GM19438 (cell line): ENCODE results near the gene ESRRG.

ENCODE experiments used
- ATAC-seq: cut with Tn5 transposase; IDR thresholded peaks from one replicate; pipeline ENCODE4 v1.9.1; 2021; ENCODE audit warnings: low read depth; ENCODE audit not compliant: unreplicated experiment

The ESRRG gene

GRCh38 chr1:216587715-216588114 is 135.5 kb downstream of the ESRRG start:
- no peak for ATAC-seq

GRCh38 chr1:216582151-216582550 is 141.1 kb downstream of the ESRRG start:
- no peak for ATAC-seq

- ATAC-seq, result no peak
Observed at GRCh38 chr1:216580538-216581057, 142.6 kb downstream of the ESRRG start.

- no peak for ATAC-seq
Observed at GRCh38 chr1:216576234-216576937, 146.8 kb downstream of the ESRRG start.

DNA sequence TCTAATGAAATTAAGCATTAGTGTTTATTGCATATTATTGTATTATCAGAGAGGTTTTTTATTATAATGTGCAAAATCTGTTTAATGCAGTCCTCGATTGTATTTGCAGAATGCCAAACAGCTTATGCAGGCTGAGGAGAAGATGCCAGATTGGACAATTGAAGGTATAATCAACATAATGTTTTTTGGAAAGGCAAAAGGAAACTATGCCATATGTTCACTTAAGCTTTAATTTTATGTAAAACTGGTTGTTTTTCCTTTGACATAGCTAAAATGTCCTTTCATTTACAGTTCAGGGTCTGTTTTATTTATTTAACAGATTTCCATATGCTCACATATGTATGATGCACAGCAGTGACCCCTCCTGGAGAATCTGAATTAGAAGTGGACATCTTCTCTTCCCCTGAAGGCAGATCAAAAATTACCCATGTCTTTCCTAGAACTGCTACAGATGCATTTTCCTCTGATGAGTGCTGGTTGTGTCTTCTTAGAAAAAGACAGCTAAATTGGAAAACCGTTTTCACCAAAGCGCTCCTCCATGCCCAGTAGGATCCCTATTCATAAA is 156.5 kb downstream of the ESRRG start:
- no peak for ATAC-seq

- ATAC-seq, result no peak
Observed at GRCh38 chr1:216563087-216563486, 160.1 kb downstream of the ESRRG start.

DNA sequence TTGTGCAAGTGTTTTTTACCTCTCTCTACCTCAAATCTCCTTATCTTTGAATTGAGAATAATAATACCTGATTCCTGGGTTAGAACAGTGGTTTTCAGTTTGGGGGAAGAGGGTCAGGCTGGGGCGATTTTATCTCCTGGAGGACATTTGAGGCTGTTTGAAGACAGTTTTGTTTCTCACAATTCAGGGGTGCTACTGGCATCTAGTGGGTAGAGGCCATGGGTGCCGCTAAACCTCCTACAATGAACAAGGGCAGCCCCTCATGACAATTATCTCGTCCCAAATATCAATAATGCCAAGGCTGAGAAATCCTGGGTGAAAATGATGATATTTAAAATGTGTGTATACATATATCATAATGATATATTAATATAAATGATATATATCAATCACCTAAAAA is 160.8 kb downstream of the ESRRG start:
- no peak for ATAC-seq

- no peak for ATAC-seq
Observed at GRCh38 chr1:216560527-216560926, 162.7 kb downstream of the ESRRG start.

DNA sequence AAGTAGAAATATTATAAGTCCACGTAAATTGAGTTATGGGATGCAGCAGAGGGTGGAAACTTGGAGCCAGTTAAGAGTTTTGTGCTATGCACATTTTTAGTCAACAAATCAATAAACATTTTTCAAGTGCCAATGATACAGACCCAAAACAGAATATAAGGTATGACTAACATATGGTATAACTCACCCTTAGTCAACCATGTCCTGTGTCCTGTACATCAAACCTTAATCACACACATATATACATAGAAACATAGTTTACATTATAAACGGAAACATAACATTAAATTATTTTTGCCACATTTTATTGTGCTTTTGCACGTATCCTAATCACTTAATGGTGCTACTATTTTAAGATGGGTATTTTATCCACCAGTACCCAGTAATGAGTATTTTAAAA is 163.9 kb downstream of the ESRRG start:
- ATAC-seq, result no peak

DNA sequence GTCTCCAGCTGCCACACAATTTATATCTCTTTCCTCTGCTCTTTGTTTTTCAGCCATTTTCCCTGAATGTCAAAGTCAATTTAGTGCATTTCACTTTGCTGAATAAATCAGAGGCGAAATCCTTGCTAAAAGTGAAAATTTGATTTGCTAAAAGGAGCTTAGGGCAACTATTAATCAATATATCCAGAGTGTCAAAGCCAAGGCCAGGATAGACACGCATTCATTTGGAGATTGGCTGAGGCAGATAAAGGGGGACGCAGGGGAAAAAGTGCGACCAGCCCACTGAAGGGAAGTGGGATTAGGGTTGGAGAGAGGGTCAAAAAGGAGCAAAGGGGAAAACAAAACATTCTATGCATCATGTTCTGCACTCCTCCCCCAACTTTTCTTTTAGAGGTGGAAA is 167.6 kb downstream of the ESRRG start:
- ATAC-seq, result no peak

DNA sequence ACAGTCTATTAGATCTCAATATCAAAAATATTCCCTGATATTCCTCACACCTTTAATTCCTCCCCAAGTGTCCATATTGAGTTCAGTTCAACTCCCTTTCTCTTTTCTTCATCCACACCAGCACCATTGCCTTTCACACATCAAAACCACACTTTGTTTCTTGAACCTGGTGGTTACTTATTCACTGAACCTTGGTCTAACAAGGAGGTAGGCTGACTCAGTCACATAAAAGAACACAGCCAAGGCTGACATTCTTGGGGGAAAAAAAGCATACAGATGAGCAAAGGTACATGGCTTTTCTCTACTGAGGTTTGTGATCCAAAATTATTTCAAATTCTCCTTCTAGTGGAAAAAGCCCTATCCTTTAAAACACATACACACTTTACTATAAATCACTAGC is 168.3 kb downstream of the ESRRG start:
- ATAC-seq, result no peak

- no peak for ATAC-seq
Observed at GRCh38 chr1:216553766-216554165, 169.5 kb downstream of the ESRRG start.

- no peak for ATAC-seq
Observed at GRCh38 chr1:216553040-216553439, 170.2 kb downstream of the ESRRG start.

DNA sequence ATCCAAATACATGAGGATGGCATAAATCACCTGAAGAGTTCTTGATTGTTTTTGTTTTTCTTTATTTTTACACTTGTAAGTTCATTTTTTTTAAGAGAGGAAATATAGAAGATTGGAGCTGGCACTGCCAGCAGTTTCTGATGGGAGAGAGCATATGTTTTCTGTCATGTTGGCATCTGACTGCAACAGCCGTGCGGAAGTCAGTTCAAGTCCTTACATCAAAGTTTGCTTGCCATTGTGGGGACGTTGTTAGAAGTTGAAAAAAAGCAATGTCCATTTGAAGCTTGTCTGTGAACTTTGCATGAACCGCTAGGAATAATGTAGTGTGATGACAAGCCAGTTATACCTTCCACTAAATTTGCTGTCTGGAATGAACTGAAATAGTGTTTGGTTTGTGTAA is 173.4 kb downstream of the ESRRG start:
- ATAC-seq, result no peak

DNA sequence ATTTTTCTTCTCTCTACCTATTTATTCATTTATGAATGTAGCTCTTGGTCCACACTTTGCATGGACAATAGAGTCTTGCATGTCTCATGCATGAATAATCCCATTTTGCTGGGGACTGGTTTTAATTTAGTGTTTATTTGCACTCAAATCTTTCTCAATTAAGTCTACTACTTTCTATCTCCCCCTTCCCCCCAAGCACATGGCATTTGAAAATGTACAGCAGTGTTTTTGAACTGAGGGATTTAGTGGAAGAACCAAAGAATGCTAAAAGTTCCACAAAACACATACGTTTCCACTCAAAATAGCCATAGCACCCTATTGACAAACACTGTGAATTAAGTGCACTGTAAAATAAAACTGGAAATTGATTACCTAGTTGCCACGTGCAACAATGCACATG is 180.5 kb downstream of the ESRRG start:
- ATAC-seq, result no peak

DNA sequence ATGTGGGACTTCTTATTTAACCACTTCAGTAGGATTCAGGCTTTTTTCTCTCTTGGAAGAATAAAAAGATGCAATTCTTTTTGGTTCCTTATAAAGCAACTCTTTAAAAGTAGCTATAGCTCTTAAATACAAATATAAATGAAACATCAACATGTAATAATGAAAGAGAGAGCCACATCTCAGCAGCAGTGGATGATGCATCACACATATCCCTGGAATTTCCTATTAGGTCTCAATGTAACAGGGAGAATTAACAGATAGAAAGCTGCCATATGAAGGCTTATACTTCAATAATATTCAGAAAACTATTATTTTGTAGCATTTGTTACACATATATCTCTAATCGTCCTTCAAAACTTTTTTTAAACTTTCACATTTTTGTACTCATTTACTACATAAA is 181.0 kb downstream of the ESRRG start:
- no peak for ATAC-seq

GRCh38 chr1:216535751-216536150 is 187.5 kb downstream of the ESRRG start:
- ATAC-seq, result no peak

- no peak for ATAC-seq
Observed at GRCh38 chr1:216535059-216535458, 188.2 kb downstream of the ESRRG start.

- ATAC-seq, result no peak
Observed at GRCh38 chr1:216533776-216534175, 189.5 kb downstream of the ESRRG start.

GRCh38 chr1:216532251-216532798 is 190.9 kb downstream of the ESRRG start:
- ATAC-seq, result no peak

- no peak for ATAC-seq
Observed at GRCh38 chr1:216531263-216532239, 191.7 kb downstream of the ESRRG start.
